ENCODE results near the gene ACKR4. TPM values are rescaled to one million over a fixed set of nuclear protein-coding genes. Genes with fewer than 3 reads are reported as not detected.
"Not testable (repeated sequence)": the region's sequence is repeated elsewhere in the genome, so short reads cannot be mapped to it uniquely, and the experiment has no call there.

The ACKR4 gene
- total RNA-seq, 1 donor from 2014 or later = 0.85 TPM

DNA sequence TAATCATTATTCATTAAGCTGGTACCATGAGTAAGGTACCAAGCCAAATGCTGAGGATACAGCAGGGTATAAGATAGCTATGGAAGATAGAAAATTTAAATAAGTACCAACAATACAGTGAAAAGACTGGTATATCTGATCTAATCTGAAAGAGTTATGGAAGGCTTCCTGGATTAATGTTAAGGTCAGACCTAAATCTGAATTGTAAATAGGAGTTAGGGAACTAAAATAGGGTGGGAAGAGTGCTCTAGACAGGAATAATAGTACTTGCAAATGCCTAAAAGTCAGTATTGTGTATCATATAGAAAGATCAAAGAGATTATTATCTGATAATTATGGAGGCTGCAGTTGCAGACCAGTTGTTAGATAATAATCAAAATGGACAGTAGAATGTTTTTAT is 2.6 kb upstream of the ACKR4 start:
- no peak for DNase-seq (ENCODE audit: low read depth)

DNA sequence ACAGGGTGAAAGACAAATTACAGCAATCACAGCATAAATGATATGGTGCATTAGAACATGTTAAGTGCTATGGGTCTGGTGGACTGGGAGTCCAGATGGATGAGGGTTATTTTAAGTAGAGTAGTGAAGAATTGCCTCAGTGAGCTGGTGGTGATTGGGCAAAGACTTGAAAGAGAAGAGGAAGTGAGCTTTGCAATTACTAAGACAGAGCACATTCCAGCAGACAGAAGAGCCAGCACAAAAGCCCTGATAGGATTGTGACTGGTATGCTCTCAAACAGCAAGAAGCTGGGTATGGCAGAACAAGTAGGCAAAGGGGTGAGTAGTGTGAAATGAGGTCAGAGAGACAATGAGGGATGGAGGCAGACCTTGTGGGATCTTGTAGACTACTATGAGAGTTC is 2.1 kb upstream of the ACKR4 start:
- DNase-seq (ENCODE audit: low read depth) = peak; percentile 63

DNA sequence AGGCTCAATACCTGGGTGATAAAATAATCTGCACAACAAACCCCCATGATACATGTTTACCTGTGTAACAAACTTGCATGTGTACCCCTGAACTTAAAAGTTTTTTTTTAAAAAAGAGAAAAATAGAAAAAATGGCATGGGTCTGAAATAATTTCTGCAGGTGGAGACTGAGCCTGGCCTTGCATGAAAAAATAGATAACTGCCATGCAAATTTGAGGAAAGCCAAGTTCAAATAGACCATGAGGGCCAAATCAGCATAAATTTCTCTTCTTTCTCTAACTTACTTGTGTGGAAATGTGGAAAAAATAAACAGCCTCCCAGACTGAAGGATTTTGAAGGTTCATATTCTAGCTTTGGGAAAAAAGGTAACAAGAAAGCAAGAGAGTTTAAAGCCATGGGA is 744 bp upstream of the ACKR4 start:
- no peak for DNase-seq (ENCODE audit: low read depth)

DNA sequence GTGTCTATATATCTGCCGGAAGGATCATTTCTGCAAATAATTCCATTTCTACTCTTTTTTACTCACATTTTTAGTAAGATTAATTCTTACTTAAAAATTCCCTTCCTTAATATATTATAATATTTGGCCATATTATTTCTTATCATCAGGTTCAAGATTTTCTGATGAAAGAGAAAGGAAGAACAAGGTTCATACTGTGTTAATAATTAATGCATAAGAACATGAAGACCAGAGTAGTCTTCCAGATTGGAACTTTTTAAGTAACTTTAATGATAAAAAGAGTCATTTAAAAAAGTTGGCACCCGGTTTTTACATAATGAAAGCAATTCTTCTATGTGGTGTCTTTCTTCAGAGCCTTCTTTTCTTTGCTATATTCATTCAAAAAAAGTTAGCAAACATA is 590 bp downstream of the ACKR4 start:
- no peak for DNase-seq (ENCODE audit: low read depth)

DNA sequence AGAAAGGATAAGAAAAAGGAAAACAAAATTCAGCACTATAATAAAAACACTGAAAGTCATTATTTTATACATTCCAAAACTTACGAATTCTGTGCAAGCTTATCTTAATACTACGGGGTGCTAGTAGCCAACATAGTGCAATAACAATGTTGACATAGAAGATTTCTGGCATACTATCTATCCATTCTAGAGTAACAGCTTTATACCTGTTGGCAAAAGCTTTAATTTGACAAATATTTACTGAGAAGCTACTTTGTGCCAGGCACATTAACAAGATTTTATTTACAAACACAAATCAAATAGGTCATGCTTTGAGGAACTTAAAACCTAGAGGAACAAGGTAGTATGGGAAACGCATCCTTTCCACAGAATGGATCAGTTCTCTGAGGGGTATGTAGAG is 1.1 kb downstream of the ACKR4 start:
- DNase-seq (ENCODE audit: low read depth) = no peak

DNA sequence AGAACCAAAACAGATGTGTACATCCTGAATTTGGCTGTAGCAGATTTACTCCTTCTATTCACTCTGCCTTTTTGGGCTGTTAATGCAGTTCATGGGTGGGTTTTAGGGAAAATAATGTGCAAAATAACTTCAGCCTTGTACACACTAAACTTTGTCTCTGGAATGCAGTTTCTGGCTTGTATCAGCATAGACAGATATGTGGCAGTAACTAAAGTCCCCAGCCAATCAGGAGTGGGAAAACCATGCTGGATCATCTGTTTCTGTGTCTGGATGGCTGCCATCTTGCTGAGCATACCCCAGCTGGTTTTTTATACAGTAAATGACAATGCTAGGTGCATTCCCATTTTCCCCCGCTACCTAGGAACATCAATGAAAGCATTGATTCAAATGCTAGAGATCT is 3.5 kb downstream of the ACKR4 start:
- DNase-seq (ENCODE audit: low read depth) = not testable (repeated sequence)

DNA sequence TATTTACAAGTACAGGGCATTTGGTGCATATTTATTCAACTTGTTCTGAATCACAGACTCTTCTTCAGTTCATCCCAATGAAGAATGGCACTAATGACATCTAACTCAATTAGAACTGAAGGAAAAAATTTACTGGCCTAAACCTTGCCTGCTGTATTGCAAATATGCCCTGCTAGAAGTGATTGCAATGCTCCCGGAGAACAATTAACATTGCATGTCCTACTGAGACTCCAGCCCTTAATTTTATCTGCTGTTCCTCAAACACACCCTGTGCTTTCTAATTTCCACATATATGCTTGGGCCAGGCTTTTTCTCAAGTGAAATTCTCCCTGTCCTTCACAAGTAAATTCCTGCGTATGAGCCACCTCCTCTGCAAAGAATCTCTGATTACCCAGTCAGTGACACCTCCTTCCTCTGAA is 8.3 kb downstream of the ACKR4 start:
- no peak for DNase-seq (ENCODE audit: low read depth)

DNA sequence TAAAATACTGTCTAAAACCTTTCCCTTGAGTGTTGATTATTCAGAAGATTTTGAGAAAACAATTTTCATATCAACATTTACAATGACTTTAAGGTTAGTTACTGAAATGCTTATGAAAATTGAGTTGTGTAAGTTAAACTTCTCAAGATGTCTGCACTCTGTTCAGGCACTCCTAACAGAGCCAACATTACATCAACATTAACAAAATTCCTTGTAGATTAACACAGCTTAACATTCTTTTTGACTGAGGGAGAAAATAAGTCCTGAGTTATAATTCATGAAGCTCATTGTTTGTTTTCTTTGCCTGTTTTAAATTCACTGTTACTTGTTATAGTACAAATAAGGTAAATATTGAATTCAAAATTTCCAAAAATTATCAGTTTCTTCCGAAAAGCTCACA is 9.0 kb downstream of the ACKR4 start:
- no peak for DNase-seq (ENCODE audit: low read depth)

DNA sequence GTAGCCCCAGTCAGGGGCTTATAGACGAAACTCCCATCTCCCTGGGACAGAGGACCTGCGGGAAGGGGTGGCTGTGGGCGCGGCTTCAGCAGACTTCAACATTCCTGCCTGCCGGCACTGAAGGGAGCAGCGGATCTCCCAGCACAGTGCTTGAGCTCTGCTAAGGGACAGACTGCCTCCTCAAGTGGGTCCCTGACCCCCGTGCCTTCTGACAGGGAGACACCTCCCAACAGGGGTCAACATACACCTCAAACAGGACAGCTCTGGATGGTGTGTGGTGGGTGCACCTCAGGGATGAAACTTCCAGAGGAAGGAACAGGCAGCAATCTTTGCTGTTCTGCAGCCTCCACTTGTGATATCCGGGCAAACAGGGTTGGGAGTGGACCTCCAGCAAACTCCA is 9.6 kb downstream of the ACKR4 start:
- not testable (repeated sequence) for DNase-seq (ENCODE audit: low read depth)

DNA sequence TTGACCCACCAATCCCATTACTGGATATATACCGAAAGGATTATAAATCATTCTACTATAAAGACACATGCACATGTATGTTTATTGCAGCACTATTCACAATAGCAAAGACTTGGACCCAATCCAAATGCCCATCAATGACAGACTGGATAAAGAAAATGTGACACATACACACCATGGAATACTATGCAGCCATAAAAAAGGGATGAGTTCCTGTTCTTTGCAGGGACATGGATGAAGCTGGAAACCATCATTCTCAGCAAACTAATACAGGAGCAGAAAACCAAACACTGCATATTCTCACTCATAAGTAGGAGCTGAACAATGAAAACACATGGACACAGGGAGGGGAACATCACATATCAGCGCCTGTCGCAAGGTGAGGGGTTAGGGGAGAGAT is 18.2 kb downstream of the ACKR4 start:
- not testable (repeated sequence) for DNase-seq (ENCODE audit: low read depth)

DNA sequence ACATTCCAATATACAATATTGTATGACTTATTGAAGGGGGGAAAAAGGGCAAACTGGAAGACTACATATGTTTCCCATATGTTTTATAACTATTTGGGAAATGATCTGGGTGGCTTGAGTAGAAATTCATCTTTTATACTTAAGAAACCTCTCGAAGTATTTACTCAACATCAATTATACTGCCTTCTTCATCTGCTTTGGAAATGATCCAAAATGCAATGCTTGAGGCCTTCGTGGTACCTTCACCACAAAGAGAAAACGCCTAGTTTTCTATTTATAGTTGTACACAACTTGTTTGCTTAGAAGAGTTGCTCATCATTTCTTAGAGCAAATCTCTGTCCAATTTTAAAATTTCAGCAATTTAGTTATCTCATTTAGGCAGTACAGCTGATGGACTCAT is 18.8 kb downstream of the ACKR4 start:
- no peak for DNase-seq (ENCODE audit: low read depth)

DNA sequence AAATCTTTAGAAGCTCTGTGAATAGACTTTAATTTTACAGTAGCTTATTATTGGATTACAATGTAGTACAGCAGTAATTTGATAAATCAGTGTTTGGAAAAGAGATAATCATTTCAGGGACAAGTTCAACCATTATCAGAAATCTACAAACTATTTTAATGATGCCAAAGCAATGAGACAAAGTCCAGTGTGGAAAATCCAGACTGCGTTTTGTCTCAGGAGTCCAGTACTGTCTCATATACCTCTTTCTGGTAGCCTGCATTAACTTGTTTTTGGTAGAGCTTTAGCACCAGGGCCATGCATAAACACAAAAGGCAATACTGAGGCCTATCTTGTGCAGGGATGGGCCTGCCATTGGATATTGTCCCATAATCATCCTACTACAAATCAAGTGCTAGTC is 19.7 kb downstream of the ACKR4 start:
- no peak for DNase-seq (ENCODE audit: low read depth)

DNA sequence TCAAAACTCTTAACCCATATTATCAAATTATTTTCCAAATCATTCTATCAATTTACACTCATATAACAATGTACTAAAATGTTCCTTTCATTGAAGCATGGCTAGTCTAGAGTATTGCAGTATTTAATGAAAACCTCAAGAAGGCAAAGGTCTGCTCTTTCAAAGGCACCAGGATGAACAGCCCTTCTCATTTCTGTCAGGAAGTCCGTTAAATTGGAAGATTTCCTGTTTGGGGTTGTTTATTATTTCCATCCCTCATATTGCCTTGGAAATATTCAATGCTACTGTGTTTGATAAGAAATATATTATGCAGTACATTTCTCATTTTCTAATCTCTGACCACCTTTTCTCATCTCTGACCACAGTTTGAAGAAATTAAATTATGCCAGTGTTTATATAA is 25.1 kb downstream of the ACKR4 start:
- DNase-seq (ENCODE audit: low read depth) = no peak

DNA sequence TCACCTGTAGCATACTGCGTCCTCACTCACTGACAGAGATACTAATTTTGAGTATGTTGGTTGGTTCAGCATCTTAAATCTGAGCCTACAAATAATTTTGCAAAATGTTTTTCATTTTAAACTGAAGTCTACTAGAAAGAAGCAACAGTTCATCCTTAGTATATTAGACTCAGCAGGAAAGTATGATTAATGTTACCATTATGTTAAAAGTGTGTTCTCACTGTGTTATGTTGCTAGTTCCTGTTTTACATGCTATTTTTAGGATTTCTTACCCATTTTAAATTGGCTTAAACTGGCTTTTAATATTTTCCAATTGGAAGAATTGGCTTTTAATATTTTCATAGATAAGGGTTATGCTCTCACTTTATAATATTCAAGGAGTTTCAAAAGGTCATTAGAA is 25.7 kb downstream of the ACKR4 start:
- no peak for DNase-seq (ENCODE audit: low read depth)

DNA sequence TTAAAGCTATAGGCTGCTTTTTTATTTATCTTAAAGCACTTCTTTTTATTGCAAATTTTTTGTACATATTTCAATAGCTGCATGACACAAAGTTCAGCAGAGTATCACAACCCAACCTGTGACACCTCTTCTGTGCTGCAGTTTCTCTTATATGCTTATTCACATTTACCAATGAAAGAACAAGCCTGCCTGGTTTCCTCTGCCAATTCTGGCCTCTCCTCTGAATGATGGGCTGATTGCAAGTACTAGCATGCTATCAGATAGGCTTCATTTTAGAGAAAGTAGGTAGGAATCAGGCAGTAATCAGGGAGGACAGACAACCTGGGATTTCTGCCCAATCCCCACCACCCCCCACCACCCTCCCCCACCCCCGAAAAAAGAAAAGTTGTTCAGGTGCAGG is 26.6 kb downstream of the ACKR4 start:
- no peak for DNase-seq (ENCODE audit: low read depth)

DNA sequence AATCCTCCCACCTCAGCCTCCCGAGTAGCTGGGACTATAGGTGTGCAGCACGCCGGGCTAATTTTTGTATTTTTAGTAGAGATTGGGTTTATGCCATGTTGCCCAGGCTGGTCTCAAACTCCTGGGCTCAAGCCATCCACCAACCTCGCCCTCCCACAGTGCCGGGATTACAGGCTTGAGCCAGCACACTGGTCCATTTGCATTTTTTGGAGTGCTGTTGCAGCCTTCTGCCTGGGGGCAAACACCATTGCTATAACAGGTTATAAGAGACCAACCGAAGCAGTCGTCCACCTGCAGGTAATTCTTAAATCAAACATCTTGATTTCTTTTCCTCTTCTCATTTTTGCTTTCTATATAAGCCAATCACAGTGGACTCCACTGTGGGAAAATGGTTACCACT is 27.7 kb downstream of the ACKR4 start:
- no peak for DNase-seq (ENCODE audit: low read depth)

DNA sequence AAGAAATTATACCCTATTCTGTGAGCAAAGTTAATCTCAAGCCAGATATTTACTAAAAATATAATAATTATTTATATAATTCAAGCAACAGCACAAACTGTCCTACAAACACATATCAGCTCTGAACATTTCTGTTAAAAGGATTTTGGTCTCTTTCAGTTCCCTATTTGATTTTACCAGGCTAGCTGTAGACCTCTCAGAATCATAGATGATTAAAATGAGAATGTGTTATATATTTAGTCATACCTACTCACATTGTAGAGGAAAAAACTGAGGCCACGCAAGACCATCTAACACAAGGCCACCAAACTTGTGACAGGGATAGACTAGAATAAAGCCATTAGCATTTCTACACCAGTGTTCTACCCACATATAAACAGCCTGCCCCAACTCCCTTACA is 28.5 kb downstream of the ACKR4 start:
- DNase-seq (ENCODE audit: low read depth) = no peak

DNA sequence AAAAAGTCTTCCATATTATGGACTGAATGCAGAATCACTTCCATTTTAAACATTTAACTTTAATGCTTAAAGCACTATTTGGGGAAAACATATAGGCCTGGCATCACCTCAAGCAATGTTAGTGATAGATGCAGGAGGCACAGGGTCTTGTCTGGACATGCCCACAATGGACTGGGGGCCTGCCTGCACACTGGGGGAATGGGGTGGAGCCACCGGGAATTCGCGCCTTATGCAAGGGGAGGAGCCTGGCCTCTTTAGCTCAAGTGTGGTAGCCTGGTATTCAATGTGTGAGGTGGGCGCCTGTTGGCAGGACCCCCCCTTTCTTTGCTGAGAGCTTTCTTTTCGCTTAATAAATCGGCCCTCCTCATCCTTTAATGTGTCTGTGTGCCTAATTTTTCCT is 29.9 kb downstream of the ACKR4 start:
- DNase-seq (ENCODE audit: low read depth) = no peak

DNA sequence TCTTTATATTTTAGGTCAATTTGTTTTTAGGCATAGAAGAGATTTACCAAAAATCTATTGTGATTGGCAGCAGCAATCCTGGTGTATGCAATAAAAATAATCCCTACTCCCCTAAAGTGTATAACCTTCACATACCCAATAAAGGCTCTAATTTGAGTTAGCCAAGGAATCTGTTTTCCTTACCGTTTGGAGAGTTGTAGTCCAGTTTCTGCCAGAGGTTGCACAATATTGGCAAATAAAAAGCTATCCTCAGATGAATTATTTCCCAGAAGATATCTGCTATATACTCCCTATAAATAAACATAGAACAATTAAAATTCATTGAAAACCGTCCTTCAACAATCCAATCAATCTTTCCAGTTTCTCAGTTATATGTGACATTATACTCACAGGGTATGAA is 31.1 kb downstream of the ACKR4 start:
- no peak for DNase-seq (ENCODE audit: low read depth)

DNA sequence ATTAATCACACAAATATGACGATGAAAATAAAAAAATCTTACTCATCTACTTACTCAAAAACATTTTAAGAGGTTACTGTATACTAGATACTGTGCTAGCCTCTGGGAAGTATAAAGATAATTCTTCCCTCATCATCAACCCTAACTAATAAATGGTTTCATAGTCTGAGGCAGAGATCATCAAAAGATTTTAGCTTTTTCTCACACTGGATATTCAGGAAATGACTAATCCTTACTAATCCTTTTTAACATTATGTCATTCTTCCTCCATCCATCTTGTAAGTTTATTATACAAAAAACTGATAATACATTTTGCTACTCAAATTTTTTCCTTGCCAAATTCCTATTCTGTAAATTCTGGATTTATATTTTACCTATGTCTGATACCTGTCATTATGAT is 32.9 kb downstream of the ACKR4 start:
- peak; percentile 23 for DNase-seq (ENCODE audit: low read depth)

DNA sequence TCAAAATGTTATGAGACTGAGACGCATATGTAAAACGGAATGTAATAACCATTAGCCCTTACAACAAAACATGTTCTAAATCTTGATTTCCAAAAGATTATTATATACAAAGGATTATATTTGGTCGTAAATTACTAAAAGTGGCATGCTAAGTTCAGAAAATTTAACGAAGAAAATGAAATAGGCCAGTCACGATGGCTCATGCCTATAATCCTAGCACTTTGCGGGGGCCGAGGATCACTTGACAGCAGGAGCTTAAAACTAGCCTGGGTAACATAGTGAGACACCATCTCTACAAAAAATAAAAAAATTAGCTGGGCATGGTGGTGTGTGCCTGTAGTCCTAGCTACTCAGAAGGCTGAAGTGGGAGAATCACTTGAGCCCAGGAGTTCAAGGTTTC is 33.5 kb downstream of the ACKR4 start:
- no peak for DNase-seq (ENCODE audit: low read depth)

DNA sequence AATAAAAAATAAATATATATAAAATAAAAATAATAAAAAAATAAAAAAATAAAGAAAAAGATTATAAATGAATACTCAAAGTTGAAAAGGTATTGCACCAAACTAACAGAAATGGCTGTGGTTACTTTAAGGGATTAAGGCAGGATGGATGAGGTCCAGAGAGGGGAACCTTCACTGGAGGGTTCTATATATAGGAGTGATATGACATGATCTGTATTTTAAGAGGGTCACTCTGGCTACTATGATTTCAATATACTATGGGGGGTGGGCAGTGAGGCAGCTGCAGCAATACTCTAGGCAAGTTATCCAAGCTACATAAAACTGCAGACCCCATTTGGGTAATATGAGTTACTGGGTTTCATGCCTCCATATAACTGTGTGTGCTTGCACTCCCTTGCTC is 38.0 kb downstream of the ACKR4 start:
- DNase-seq (ENCODE audit: low read depth) = no peak

DNA sequence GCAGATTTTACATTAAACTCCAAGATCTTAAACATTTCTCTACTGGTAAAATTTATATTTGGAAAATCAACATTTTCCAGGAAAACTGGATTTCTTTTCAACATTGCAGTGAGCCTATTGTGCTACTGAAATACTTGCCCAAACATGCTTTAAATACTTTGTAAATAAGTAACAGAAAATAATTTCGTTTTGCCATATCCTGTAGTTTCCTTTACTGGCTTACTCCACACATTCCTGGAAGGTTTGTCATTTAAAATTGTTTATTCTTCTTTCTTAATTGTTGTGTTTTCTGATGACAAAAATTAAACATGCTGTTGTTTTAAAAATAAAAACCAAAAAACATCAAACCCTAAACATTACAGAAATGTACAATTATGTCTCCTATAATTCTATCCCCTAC is 40.5 kb downstream of the ACKR4 start:
- DNase-seq (ENCODE audit: low read depth) = peak; percentile 86

DNA sequence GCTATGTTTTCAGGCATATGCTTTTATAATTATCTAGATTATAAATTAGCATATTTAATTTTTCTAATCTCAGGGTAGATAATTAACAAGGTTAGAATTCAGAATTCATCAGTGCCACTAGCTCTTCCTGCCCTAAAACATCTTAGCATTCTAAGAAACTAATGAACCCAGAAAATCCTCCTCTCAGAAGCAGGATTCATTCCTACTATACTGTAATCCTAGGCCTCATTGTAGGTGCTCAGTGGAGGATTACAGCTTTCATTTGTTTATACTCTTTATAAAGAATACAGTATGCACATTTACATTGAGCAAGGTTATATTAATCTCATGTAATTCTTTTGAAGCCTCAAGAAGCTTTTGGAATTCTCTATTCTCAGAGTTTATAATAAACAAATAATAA is 41.6 kb downstream of the ACKR4 start:
- peak; percentile 65 for DNase-seq (ENCODE audit: low read depth)

DNA sequence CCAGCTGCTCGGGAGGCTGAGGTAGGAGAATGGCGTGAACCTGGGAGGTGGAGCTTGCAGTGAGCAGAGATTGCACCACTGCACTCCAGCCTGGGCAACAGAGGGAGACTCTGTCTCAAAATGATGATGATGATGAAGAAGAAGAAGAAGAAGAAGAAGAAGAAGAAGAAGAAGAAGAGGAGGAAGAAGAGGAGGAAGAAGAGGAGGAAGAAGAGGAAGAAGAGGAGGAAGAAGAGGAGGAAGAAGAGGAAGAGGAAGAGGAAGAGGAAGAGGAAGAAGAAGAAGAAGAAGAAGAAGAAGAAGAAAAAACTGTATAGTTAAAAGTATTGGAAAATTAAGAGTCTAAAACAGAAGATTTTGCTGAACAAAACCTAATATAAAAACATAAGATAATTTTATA is 44.4 kb downstream of the ACKR4 start:
- not testable (repeated sequence) for DNase-seq (ENCODE audit: low read depth)
